ENCODE measurements around the gene ZNF423. TPM values are rescaled to one million over a fixed set of nuclear protein-coding genes. Genes with fewer than 3 reads are reported as not detected.

ZNF423 gene
- polyA plus RNA-seq, 1 donor from 2014 or later, result 4.5 TPM

- Histone ChIP-seq H2AFZ (ENCODE audit: low read depth, low read length) (no peak overlapping the region), H3K79me2 (replicated peaks; ENCODE audit: insufficient read depth, low read length) (no peaks in the 10 kb centered on the region), H3K9ac (ENCODE audit: low read length) (no peak overlapping the region), H3K9me2 (ENCODE audit: insufficient read depth, low read length) (no peaks in the 10 kb centered on the region), H3K27me3 (ENCODE audit: insufficient read depth, low read depth, low read length) (no peaks in the 10 kb centered on the region), H3K27ac (ENCODE audit: low read length) (no peak overlapping the region), H3K9me3 (ENCODE audit: low read length) (no peaks in the 10 kb centered on the region), H3K4me2 (ENCODE audit: low read length) (no peak overlapping the region), H3K36me3 (ENCODE audit: insufficient read depth, low read length) (no peaks in the 10 kb centered on the region), H3K4me3 (ENCODE audit: low read length) (no peak overlapping the region), H4K20me1 (ENCODE audit: insufficient read depth) (no peaks in the 10 kb centered on the region), H3F3A (ENCODE audit: insufficient read depth, low read length, poor library complexity, severe bottlenecking) (no peaks in the 10 kb centered on the region)
- TF ChIP-seq SMC3 (conservative IDR thresholded peaks at IDR 0.05; ENCODE audit: poor library complexity) (no peak), RAD21 (conservative IDR thresholded peaks at IDR 0.05) (no peak), EP300 (conservative IDR thresholded peaks at IDR 0.05; ENCODE audit: poor library complexity, severe bottlenecking) (no peak), CTCF (IDR thresholded peaks at IDR 0.05; ENCODE audit: poor library complexity, severe bottlenecking) (no peak), MXI1 (conservative IDR thresholded peaks at IDR 0.05; ENCODE audit: poor library complexity, severe bottlenecking) (no peak), POLR2AphosphoS5 (IDR thresholded peaks at IDR 0.05) (no peak), REST (IDR thresholded peaks at IDR 0.05; ENCODE audit: borderline replicate concordance) (no peak), TAF1 (IDR thresholded peaks at IDR 0.05; ENCODE audit: low read depth) (no peak), EZH2 (IDR thresholded peaks at IDR 0.05; ENCODE audit: borderline replicate concordance, insufficient read depth, low read length, poor library complexity, severe bottlenecking) (no peak)
Measured at GRCh38 chr16:49901711-49902110, 45.8 kb upstream of the ZNF423 start.

GRCh38 chr16:49900875-49901274, 45.0 kb upstream of the ZNF423 start:
- H2AFZ ChIP-seq (ENCODE audit: low read depth, low read length), result no peak overlapping the region
- no peaks in the 10 kb centered on the region for H3K27me3 ChIP-seq (ENCODE audit: insufficient read depth, low read depth, low read length)
- no peak overlapping the region for H3K4me3 ChIP-seq (ENCODE audit: low read length)
- H3K9ac ChIP-seq (ENCODE audit: low read length), result no peak overlapping the region
- no peaks in the 10 kb centered on the region for H3F3A ChIP-seq (ENCODE audit: insufficient read depth, low read length, poor library complexity, severe bottlenecking)
- H3K9me3 ChIP-seq (ENCODE audit: low read length), result no peaks in the 10 kb centered on the region
- no peaks in the 10 kb centered on the region for H4K20me1 ChIP-seq (ENCODE audit: insufficient read depth)
- H3K9me2 ChIP-seq (ENCODE audit: insufficient read depth, low read length), result no peaks in the 10 kb centered on the region
- TF ChIP-seq EP300 (conservative IDR thresholded peaks at IDR 0.05; ENCODE audit: poor library complexity, severe bottlenecking), result no peak
- no peak for TF ChIP-seq TAF1 (IDR thresholded peaks at IDR 0.05; ENCODE audit: low read depth)
- no peak for TF ChIP-seq EZH2 (IDR thresholded peaks at IDR 0.05; ENCODE audit: borderline replicate concordance, insufficient read depth, low read length, poor library complexity, severe bottlenecking)
- no peak for TF ChIP-seq CTCF (IDR thresholded peaks at IDR 0.05; ENCODE audit: poor library complexity, severe bottlenecking)
- no peak for TF ChIP-seq MXI1 (conservative IDR thresholded peaks at IDR 0.05; ENCODE audit: poor library complexity, severe bottlenecking)
- TF ChIP-seq SMC3 (conservative IDR thresholded peaks at IDR 0.05; ENCODE audit: poor library complexity), result no peak
- TF ChIP-seq REST (IDR thresholded peaks at IDR 0.05; ENCODE audit: borderline replicate concordance), result no peak
- TF ChIP-seq POLR2AphosphoS5 (IDR thresholded peaks at IDR 0.05), result no peak
- no peak for TF ChIP-seq RAD21 (conservative IDR thresholded peaks at IDR 0.05)
- no peaks in the 10 kb centered on the region for H3K79me2 ChIP-seq (replicated peaks; ENCODE audit: insufficient read depth, low read length)
- H3K4me2 ChIP-seq (ENCODE audit: low read length), result no peak overlapping the region
- H3K36me3 ChIP-seq (ENCODE audit: insufficient read depth, low read length), result no peaks in the 10 kb centered on the region
- H3K27ac ChIP-seq (ENCODE audit: low read length), result no peak overlapping the region
